Trophoblast cell (in vitro differentiated cells and primary cell): ENCODE data around the gene KANK2.

Experiments
- DNase-seq, 2 donors: peaks; one replicate each; pipeline ENCODE4 v3.0.0-alpha.2; 2016
- H2AFZ ChIP-seq: 2 replicates; pipeline ENCODE4 v1.6.1; 2013; ENCODE audit warnings: low read length, moderate library complexity, mild to moderate bottlenecking; ENCODE audit not compliant: insufficient read depth, poor library complexity
- H2AK5ac ChIP-seq: 2 replicates; pipeline ENCODE4 v1.6.1; 2013; ENCODE audit warnings: mild to moderate bottlenecking, low read length
- H2BK120ac ChIP-seq: 2 replicates; pipeline ENCODE4 v1.6.1; 2013; ENCODE audit warnings: low read length, mild to moderate bottlenecking, moderate library complexity; ENCODE audit not compliant: insufficient read depth, poor library complexity
- H2BK12ac ChIP-seq: 2 replicates; pipeline ENCODE4 v1.6.1; 2013; ENCODE audit warnings: mild to moderate bottlenecking, low read length, moderate library complexity
- H2BK5ac ChIP-seq: 2 replicates; pipeline ENCODE4 v1.6.1; 2013; ENCODE audit warnings: low read length, low read depth, moderate library complexity, mild to moderate bottlenecking; ENCODE audit not compliant: poor library complexity
- H3K14ac ChIP-seq: 2 replicates; pipeline ENCODE4 v1.6.1; 2013; ENCODE audit warnings: mild to moderate bottlenecking, low read length
- H3K18ac ChIP-seq: 2 replicates; pipeline ENCODE4 v1.6.1; 2013; ENCODE audit warnings: mild to moderate bottlenecking, low read length
- H3K23ac ChIP-seq: 2 replicates; pipeline ENCODE4 v1.6.1; 2013; ENCODE audit warnings: low read length
- H3K27ac ChIP-seq: 2 replicates; pipeline ENCODE4 v1.5.1; 2013; ENCODE audit warnings: low read depth, mild to moderate bottlenecking, inconsistent platforms, low read length, moderate library complexity
- H3K27me3 ChIP-seq: 2 replicates; pipeline ENCODE4 v1.6.1; 2013; ENCODE audit warnings: inconsistent platforms, mild to moderate bottlenecking, low read length, moderate library complexity; ENCODE audit not compliant: insufficient read depth
- H3K36me3 ChIP-seq, 2 experiments: 1 replicate in 1 of 2; 2 replicates in 1 of 2; pipeline ENCODE4 v1.6.1; 2013; ENCODE audit warnings: low read length in 2 of 2, mild to moderate bottlenecking in 2 of 2, moderate library complexity in 1 of 2; ENCODE audit not compliant: insufficient read depth in 2 of 2, control insufficient read depth in 1 of 2
- H3K4ac ChIP-seq: 2 replicates; pipeline ENCODE4 v1.6.1; 2013; ENCODE audit warnings: low read depth, mild to moderate bottlenecking, low read length, moderate library complexity
- H3K4me1 ChIP-seq, 2 experiments: 1 replicate in 1 of 2; 2 replicates in 1 of 2; pipeline ENCODE4 v1.6.1; 2013; ENCODE audit warnings: low read length in 2 of 2, mild to moderate bottlenecking in 2 of 2, moderate library complexity in 1 of 2; ENCODE audit not compliant: insufficient read depth in 2 of 2, control insufficient read depth in 1 of 2
- H3K4me2 ChIP-seq: 2 replicates; pipeline ENCODE4 v1.6.1; 2013; ENCODE audit warnings: inconsistent platforms, mild to moderate bottlenecking, low read length, moderate library complexity
- H3K4me3 ChIP-seq: 2 replicates; pipeline ENCODE4 v1.5.1; 2013; ENCODE audit warnings: mild to moderate bottlenecking, low read depth, low read length, inconsistent platforms
- H3K79me1 ChIP-seq: one replicate; pipeline ENCODE4 v1.6.1; 2013; ENCODE audit warnings: low read length
- H3K79me2 ChIP-seq: 2 replicates; pipeline ENCODE4 v1.6.1; 2013; ENCODE audit warnings: low read length, mild to moderate bottlenecking; ENCODE audit not compliant: control insufficient read depth, insufficient read depth, poor library complexity
- H3K9ac ChIP-seq: 2 replicates; pipeline ENCODE4 v1.6.1; 2013; ENCODE audit warnings: mild to moderate bottlenecking, low read length
- H3K9me3 ChIP-seq: 2 replicates; pipeline ENCODE4 v1.6.1; 2013; ENCODE audit warnings: low read depth, mild to moderate bottlenecking, control low read depth, inconsistent platforms, low read length; ENCODE audit not compliant: insufficient read depth
- H4K12ac ChIP-seq: 2 replicates; pipeline ENCODE4 v1.6.1; 2013; ENCODE audit warnings: low read depth, mild to moderate bottlenecking, low read length, moderate library complexity
- H4K8ac ChIP-seq: 2 replicates; pipeline ENCODE4 v1.6.1; 2013; ENCODE audit warnings: low read depth, mild to moderate bottlenecking, low read length, moderate library complexity
- H4K91ac ChIP-seq: one replicate; pipeline ENCODE4 v1.6.1; 2013; ENCODE audit warnings: low read depth, mild to moderate bottlenecking, low read length, moderate library complexity
- WGBS: extraction: QIAGEN DNeasy Blood & Tissue Kit; methylation state at CpG from one replicate; pipeline ENCODE4 v1.1.7; 2013; ENCODE audit warnings: missing lambda C conversion rate; ENCODE audit not compliant: insufficient read length, insufficient coverage; ENCODE audit errors: extremely low coverage; 5-methylcytosine and 5-hydroxymethylcytosine counted together

The KANK2 gene

DNA sequence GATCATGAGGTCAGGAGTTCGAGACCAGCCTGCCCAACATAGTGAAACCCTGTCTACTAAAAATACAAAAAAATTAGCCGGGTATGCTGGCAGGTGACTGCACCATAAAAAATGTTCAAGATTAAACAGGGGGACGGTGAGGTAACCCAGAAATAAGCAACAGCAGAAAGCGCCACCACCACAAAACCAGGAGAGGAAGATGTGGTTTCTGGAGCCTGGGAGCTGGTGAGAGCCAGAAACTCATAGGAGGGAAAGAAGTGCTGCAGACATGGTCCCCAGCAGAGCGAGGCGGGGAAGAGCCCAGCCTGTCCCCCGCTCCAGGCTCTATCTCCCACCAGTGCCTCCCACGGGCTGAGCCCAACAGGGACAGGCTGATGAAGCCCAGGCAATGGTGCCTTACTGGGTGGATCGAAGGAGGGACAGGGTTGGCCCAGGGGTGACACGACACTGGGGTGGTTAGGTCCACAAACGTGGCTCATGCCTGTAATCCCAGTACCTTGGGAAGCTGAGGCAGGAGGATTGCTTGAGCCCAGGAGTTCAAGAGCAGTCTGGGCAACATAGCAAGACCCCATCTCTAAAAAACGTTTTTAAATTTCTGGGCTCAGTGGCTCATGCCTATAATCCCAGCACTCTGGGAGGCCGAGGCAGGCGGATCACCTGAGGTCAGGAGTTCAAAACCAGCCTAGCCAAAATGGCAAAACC, 60.8 kb downstream of the KANK2 start:
- Histone ChIP-seq H3K4me1 (peaks cover 16 to 20% of the 10 kb centered on the region in 2 experiments), H3K79me2 (no peaks in the 10 kb centered on the region), H3K27ac (no peak overlapping the region), H3K4ac (no peak overlapping the region), H3K14ac (no peak overlapping the region), H4K12ac (no peak overlapping the region), H3K36me3 (peaks cover 16 to 17% of the 10 kb centered on the region in 2 experiments), H3K27me3 (no peaks in the 10 kb centered on the region), H3K9me3 (peaks cover 2% of the 10 kb centered on the region), H2BK12ac (no peak overlapping the region), H3K23ac (no peak overlapping the region), H3K9ac (no peak overlapping the region), H3K18ac (no peak overlapping the region), H2AFZ (no peak overlapping the region), H4K91ac (no peak overlapping the region), H2BK5ac (no peak overlapping the region), H2AK5ac (no peak overlapping the region), H2BK120ac (no peak overlapping the region), H3K4me3 (no peak overlapping the region), H3K79me1 (peaks cover 13% of the 10 kb centered on the region), H4K8ac (no peak overlapping the region), H3K4me2 (no peak overlapping the region)
- no peak for DNase-seq
- no CpG with 5 or more reads among the region's 14 CpGs for WGBS

DNA sequence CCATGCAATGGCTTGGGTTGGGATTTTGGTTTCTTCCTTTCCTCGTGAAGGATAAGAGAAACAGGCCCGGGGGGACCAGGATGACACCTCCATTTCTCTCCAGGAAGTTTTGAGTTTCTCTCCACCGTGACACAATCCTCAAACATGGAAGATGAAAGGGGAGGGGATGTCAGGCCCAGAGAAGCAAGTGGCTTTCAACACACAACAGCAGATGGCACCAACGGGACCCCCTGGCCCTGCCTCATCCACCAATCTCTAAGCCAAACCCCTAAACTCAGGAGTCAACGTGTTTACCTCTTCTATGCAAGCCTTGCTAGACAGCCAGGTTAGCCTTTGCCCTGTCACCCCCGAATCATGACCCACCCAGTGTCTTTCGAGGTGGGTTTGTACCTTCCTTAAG, 65.9 kb downstream of the KANK2 start:
- Histone ChIP-seq H3K4ac (no peak overlapping the region), H4K12ac (no peak overlapping the region), H2AK5ac (no peak overlapping the region), H4K91ac (no peak overlapping the region), H3K27me3 (no peaks in the 10 kb centered on the region), H3K27ac (no peak overlapping the region), H3K14ac (no peak overlapping the region), H2BK12ac (no peak overlapping the region), H3K23ac (no peak overlapping the region), H3K18ac (no peak overlapping the region), H3K4me1 (no peaks in the 10 kb centered on the region), H3K4me3 (no peak overlapping the region), H2BK5ac (no peak overlapping the region), H3K79me1 (no peaks in the 10 kb centered on the region), H3K4me2 (no peak overlapping the region), H2AFZ (no peak overlapping the region), H3K9me3 (peaks cover 4% of the 10 kb centered on the region), H4K8ac (no peak overlapping the region), H3K36me3 (peaks cover 64 to 66% of the 10 kb centered on the region in 2 experiments), H2BK120ac (no peak overlapping the region), H3K79me2 (no peaks in the 10 kb centered on the region), H3K9ac (no peak overlapping the region)
- DNase-seq, result no peak
- no CpG with 5 or more reads among the region's 7 CpGs for WGBS

DNA sequence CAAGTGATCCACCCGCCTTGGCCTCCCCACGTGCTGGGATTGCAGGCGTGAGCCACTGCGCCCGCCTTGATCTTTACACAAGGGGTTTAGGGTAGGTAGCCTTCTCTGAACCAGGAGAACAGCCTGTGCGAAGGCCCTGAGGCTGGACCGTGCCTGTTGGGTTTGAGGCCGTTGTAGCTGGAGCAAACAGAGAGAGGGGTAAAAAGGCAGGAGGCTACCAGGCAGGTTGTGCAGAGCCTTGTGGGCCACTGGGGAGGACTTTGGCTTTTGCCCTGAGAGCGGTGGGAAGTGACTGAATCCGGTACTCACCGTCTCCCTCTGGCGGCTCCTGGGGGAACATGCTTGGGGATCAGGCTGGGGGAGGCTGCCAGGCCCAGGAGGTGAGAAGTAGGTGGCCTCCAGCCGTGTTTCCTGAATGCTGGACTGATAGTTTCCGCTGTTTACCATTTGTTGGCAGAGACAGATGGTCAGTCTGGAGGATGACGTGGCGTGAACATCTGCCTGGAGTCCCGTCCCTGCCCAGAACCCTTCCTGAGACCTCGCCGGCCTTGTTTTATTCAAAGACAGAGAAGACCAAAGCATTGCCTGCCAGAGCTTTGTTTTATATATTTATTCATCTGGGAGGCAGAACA, 66.4 kb downstream of the KANK2 start:
- peak; percentile 82 to 84 for DNase-seq
- Histone ChIP-seq H3K79me1 (no peaks in the 10 kb centered on the region), H3K27ac (no peak overlapping the region), H2AK5ac (no peak overlapping the region), H3K18ac (no peak overlapping the region), H2BK5ac (no peak overlapping the region), H4K12ac (no peak overlapping the region), H3K4me1 (no peaks in the 10 kb centered on the region), H3K4ac (no peak overlapping the region), H4K91ac (no peak overlapping the region), H2BK12ac (no peak overlapping the region), H3K27me3 (no peaks in the 10 kb centered on the region), H3K4me2 (no peak overlapping the region), H3K79me2 (no peaks in the 10 kb centered on the region), H3K9ac (no peak overlapping the region), H3K4me3 (no peak overlapping the region), H4K8ac (no peak overlapping the region), H2BK120ac (no peak overlapping the region), H3K36me3 (peaks cover 69 to 71% of the 10 kb centered on the region in 2 experiments), H3K23ac (no peak overlapping the region), H3K9me3 (peaks cover 4% of the 10 kb centered on the region), H2AFZ (no peak overlapping the region), H3K14ac (no peak overlapping the region)
- no CpG with 5 or more reads among the region's 19 CpGs for WGBS

DNA sequence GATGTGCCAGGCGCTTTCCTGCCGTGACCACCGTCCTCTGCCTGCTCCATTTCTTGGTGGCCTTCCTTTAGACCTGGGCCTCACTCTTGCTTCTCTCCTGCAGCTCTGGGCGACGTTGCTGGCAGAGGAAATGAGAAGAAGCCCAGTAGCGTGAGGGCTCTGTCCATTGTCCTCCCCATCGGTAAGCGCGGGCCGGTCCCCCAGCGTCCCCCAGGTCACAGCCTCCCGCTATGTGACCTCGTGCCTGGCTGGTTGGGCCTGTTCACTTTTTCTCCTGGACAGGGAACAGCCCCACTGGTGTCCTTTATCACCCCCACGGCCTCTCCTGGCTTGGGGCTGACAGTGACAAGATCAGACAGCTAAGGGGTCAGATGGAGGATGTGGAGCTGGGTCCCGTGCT, 69.4 kb downstream of the KANK2 start:
- H4K91ac ChIP-seq, result no peak overlapping the region
- no CpG with 5 or more reads among the region's 15 CpGs for WGBS
- no peak overlapping the region for H4K8ac ChIP-seq
- no peak overlapping the region for H3K18ac ChIP-seq
- no peak overlapping the region for H3K4me2 ChIP-seq
- no peak overlapping the region for H2BK12ac ChIP-seq
- H3K4ac ChIP-seq, result no peak overlapping the region
- H4K12ac ChIP-seq, result peak overlapping the region; percentile 1
- no peaks in the 10 kb centered on the region for H3K4me1 ChIP-seq
- no peaks in the 10 kb centered on the region for H3K79me1 ChIP-seq
- no peak overlapping the region for H2BK5ac ChIP-seq
- H3K23ac ChIP-seq, result no peak overlapping the region
- no peak overlapping the region for H3K9ac ChIP-seq
- no peak overlapping the region for H3K27ac ChIP-seq
- H3K79me2 ChIP-seq, result no peaks in the 10 kb centered on the region
- H2AK5ac ChIP-seq, result no peak overlapping the region
- peaks cover 6% of the 10 kb centered on the region for H3K9me3 ChIP-seq
- DNase-seq, result no peak
- no peak overlapping the region for H2BK120ac ChIP-seq
- peaks cover 89 to 93% of the 10 kb centered on the region in 2 experiments for H3K36me3 ChIP-seq
- no peak overlapping the region for H3K4me3 ChIP-seq
- no peaks in the 10 kb centered on the region for H3K27me3 ChIP-seq
- H2AFZ ChIP-seq, result no peak overlapping the region
- H3K14ac ChIP-seq, result no peak overlapping the region
